ENCODE results near the gene LRRC15.

- no peak for TF ChIP-seq CTCF (IDR thresholded peaks at IDR 0.05)
- TF ChIP-seq POLR2AphosphoS5 (IDR thresholded peaks at IDR 0.05; ENCODE audit: low read depth, low read length), result no peak
- TF ChIP-seq TCF7L2 (IDR thresholded peaks at IDR 0.05; ENCODE audit: low read depth, low read length), result no peak
- no peak for TF ChIP-seq SIN3A (IDR thresholded peaks at IDR 0.05; ENCODE audit: borderline replicate concordance, insufficient read depth, low read depth, low read length)
Measured at GRCh38 chr3:194311000-194311399, 58.5 kb downstream of the LRRC15 start.
